Left ventricle myocardium inferior (tissue), 1 donor: Measurements from ENCODE around the gene HUS1. TPM values are rescaled to one million over a fixed set of nuclear protein-coding genes. Genes with fewer than 3 reads are reported as not detected.

Source experiments
- DNase-seq: peaks from one replicate; pipeline ENCODE4 v3.0.0-alpha.2; 2020
- H3K27ac ChIP-seq: fragments of 200-600 bp; replicated peaks from 2 replicates; pipeline ENCODE4 v1.8.0; 2021
- H3K27me3 ChIP-seq: fragments of 200-600 bp; 2 replicates; pipeline ENCODE4 v1.8.0; 2021; ENCODE audit warnings: low read depth
- H3K36me3 ChIP-seq: fragments of 200-600 bp; 2 replicates; pipeline ENCODE4 v1.8.0; 2021
- H3K4me1 ChIP-seq: fragments of 200-600 bp; 2 replicates; pipeline ENCODE4 v1.8.0; 2021
- H3K4me3 ChIP-seq: fragments of 200-600 bp; 2 replicates; pipeline ENCODE4 v1.8.0; 2021; ENCODE audit warnings: mild to moderate bottlenecking, moderate library complexity
- H3K9me3 ChIP-seq: fragments of 200-600 bp; replicated peaks from 2 replicates; pipeline ENCODE4 v1.8.0; 2021
- intact Hi-C: fragments of 100-400 bp; cut with micrococcal nuclease; formaldehyde crosslinking; loops from one replicate; pipeline ENCODE4 v1.11.0; 2022
- total RNA-seq: library from RNA; stranded (reverse); fragmentation: NEBNext Ultra II Directional; extraction: Animal tissue kit (Norgen Biotek cat#: 25700); gene quantifications from one replicate; pipeline ENCODE4 v1.2.1, GENCODE V29; 2021
- TF ChIP-seq, protein P1 (sequence below): fragments of 200-600 bp; IDR thresholded peaks from 2 replicates; pipeline ENCODE4 v1.8.0; 2021; ENCODE audit warnings: antibody characterized with exemption, mild to moderate bottlenecking, borderline replicate concordance
- donor health status: DM: no; HTN: yes; CAD: no; lungs with severe emphysema.

HUS1 gene
- total RNA-seq, 1 donor from 2014 or later = 26.4 TPM

DNA sequence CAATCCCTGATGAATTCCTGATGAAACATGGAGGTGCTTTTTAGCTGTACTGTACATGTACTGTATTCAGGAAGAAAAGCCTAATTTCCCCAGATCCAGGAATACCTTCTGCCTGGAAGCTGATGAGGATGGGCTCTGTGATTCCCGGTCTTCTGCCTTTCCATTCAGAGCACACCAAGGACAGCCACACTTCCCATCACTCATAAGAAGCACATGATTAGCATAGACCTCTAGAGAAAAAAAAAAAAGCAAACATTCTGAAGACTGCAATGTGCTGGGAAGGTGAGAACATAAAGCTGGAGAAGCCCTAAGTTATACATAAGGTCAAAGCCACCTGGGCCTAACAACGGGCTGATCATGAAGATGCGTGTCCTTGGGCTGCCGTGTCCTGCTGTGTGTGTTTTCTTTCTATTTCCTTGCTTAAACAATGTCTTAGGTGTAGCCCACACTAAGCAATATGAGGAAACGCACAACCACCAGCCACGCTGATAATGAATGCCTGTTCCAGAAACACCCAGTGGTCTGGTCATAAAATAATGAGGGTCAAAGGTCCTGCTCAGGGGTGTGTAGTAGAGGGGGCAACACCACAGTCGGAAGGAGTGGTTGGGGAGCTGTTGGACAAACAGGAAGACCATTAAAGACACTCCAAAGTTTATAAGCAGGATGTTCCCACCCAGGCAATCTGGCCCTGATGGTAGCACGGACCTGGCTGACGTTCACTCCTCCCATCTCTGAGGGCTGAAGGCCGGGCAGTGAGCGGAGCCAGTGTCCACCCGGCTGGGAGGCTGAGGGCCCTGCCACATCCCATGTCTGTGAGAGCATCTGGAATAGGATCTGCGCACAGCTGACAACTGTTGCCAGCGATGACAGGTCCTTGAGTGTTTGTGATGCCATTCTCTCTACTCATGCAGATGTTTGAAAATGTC, 39.1 kb downstream of the HUS1 start:
- H3K4me1 ChIP-seq = peaks cover 77% of the 10 kb centered on the region
- intact Hi-C loops = no loop called here

DNA sequence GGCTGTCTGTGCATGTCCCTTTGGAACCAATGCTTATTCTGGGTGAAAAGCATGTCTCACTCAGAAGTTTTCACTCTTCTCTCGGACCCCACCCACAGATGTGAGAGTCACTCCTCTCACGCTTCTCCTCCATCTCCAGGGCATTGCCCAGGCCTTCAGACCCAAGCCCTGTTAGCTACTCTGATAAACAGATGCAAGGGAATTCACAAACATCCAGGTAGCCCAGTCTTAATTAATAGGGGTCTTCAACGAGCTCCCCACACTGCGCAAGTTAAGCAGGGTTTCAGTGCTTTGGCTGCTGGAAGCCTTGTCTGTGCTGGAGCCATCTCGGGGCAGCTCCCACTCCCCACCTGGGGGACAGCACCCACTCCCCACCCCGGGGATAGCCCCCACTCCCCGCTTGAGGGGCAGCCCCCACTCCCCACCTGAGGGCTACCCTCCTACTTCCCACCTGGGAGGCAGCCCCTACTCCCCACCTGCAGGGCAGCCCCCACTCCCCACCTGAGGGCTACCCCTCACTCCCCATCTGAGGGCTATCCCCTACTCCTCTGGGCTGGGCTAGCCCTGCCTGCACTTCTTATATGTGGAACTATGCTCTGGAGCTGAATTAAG, 39.9 kb downstream of the HUS1 start:
- TF ChIP-seq, protein P1, sequence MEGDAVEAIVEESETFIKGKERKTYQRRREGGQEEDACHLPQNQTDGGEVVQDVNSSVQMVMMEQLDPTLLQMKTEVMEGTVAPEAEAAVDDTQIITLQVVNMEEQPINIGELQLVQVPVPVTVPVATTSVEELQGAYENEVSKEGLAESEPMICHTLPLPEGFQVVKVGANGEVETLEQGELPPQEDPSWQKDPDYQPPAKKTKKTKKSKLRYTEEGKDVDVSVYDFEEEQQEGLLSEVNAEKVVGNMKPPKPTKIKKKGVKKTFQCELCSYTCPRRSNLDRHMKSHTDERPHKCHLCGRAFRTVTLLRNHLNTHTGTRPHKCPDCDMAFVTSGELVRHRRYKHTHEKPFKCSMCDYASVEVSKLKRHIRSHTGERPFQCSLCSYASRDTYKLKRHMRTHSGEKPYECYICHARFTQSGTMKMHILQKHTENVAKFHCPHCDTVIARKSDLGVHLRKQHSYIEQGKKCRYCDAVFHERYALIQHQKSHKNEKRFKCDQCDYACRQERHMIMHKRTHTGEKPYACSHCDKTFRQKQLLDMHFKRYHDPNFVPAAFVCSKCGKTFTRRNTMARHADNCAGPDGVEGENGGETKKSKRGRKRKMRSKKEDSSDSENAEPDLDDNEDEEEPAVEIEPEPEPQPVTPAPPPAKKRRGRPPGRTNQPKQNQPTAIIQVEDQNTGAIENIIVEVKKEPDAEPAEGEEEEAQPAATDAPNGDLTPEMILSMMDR = no peak
- intact Hi-C loops = no loop called here
- peak overlapping the region; percentile 93 for H3K27ac ChIP-seq
- no peaks in the 10 kb centered on the region for H3K27me3 ChIP-seq
- H3K4me1 ChIP-seq = peaks cover 69% of the 10 kb centered on the region
- no peak overlapping the region for H3K4me3 ChIP-seq
- no peaks in the 10 kb centered on the region for H3K36me3 ChIP-seq
- no peak for DNase-seq
- no peaks in the 10 kb centered on the region for H3K9me3 ChIP-seq

More for the DNA sequence above, 39.1 kb downstream of the HUS1 start:
- H3K27ac ChIP-seq = peak overlapping the region; percentile 93
- peak; percentile 53 for DNase-seq
- TF ChIP-seq, protein P1 = no peak
- peak overlapping the region; percentile 46 for H3K4me3 ChIP-seq
- no peaks in the 10 kb centered on the region for H3K36me3 ChIP-seq
- no peaks in the 10 kb centered on the region for H3K27me3 ChIP-seq
- no peaks in the 10 kb centered on the region for H3K9me3 ChIP-seq

DNA sequence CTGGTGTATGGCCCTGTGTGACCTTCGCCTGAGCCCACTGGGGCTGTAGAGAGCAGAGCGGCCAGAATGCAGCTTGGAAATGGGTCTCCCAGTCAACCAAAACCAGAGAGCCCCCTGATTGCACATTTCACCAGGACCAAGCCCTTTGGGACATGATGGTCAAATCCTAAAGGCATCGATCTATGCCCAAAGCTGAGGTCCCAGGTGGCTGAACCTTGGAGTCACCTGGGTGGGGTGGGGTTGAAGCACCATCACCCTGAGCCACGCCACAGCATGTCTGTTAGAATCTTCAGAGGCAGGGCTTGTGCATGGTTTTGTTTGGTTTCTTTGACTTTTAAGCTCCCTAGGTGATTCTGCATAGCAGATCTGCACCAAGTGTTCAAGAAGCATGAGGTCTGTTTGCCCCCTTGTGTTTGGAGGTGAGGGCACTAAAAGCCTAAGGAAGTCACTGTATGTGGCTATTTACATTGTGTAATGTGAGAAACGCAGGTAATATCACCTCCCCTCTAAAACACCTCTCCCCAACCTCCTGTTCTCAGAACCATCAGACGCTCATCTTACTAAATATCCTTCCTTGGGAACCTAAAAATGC, 40.7 kb downstream of the HUS1 start:
- H3K9me3 ChIP-seq = no peaks in the 10 kb centered on the region
- DNase-seq = no peak
- intact Hi-C loops = no loop called here

DNA sequence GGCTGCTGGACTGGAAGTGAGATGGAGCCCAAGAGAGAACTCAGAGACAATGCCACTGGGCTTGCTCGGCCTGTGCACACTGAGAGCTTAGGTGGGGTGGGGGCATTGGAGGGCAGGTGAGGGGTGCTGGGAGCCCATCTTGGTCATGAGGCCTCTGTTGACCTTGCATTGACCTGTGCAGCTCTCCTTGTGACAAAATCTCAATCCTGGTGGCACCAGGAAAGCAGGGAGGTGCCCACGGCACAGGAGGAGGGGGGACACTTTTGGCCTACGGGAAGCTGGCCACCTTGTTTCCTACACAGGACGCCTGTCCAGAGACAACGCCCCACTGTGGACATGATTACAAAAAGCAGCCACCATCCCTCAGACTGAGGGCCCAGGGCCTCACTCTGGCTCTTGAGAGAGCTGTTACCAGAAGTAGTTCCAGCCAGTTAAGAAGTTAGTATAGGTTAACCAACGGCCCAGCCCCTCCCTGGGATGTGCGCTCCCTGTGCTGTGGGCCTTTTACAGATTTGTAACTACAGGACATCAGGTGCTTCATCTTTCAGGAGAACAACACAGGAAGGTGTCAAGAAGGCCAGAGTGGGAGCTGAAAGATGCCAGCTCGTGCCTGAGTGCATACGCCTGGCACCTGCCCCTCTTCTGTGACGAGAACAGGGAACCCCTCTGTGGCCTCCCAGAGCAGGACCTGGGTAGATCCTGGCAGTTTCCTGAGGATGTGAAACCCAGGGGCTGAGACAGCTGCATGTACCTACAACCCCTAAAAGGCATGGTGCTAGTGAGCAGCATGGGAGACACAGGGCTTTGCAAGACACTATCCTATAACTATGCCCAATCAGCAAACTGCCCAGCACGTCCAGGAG, 41.5 kb downstream of the HUS1 start:
- peak overlapping the region; percentile 4 for H3K27ac ChIP-seq
- TF ChIP-seq, protein P1 = no peak
- H3K9me3 ChIP-seq = no peaks in the 10 kb centered on the region
- DNase-seq = no peak
- no peaks in the 10 kb centered on the region for H3K27me3 ChIP-seq
- no peak overlapping the region for H3K4me3 ChIP-seq
- H3K36me3 ChIP-seq = peaks cover 3% of the 10 kb centered on the region
- peaks cover 61% of the 10 kb centered on the region for H3K4me1 ChIP-seq
- intact Hi-C loops = no loop called here

More for the DNA sequence above, 40.7 kb downstream of the HUS1 start:
- Histone ChIP-seq H3K4me1 (peaks cover 64% of the 10 kb centered on the region), H3K36me3 (peaks cover 3% of the 10 kb centered on the region), H3K27me3 (no peaks in the 10 kb centered on the region), H3K4me3 (no peak overlapping the region), H3K27ac (peak overlapping the region; percentile 93)
- TF ChIP-seq, protein P1 = no peak

DNA sequence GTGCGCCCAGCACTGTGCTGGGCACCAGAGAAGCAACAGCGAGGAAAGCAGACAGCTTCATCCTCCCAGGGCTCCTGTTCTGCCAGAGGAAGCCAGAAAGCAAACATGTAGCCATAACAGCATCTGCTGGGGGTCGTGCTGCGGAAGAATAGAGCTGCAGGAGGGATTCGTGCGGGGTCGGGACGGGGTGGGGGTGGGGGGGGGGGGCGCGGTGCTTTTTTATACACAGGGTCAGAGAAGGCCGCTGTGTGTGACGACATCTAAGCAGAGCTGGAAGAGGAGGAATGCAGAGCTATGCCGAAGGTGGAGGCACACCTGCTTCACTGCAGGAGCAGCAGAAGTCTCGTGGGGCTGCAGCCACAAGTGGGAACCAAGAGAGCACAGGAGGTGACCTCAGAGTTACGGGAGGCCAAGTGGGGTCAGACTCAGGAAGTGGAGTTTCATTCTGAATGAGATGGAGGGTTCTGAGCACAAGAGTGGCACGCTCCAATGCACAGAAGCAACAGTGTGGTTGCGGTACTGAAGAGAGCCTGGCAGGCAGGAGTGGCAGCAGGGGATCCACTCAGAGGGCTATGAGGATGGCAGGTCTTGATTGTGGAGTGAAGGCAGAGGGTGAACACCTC, 42.2 kb downstream of the HUS1 start:
- Histone ChIP-seq H3K27me3 (no peaks in the 10 kb centered on the region), H3K9me3 (no peaks in the 10 kb centered on the region), H3K27ac (peak overlapping the region; percentile 4), H3K36me3 (peaks cover 3% of the 10 kb centered on the region), H3K4me3 (no peak overlapping the region), H3K4me1 (peaks cover 63% of the 10 kb centered on the region)
- intact Hi-C loops = no loop called here
- TF ChIP-seq, protein P1 = no peak
- no peak for DNase-seq
